H7 (cell line): ENCODE measurements around the gene SCGB1A1. TPM values are rescaled to one million over a fixed set of nuclear protein-coding genes. Genes with fewer than 3 reads are reported as not detected.

Experiments
- DNase-seq: peaks from one replicate; pipeline ENCODE4 v3.0.0; 2012
- H3K27me3 ChIP-seq: 2 replicates; pipeline ENCODE4 v1.6.0; 2011; ENCODE audit warnings: mild to moderate bottlenecking, low read length; ENCODE audit not compliant: control insufficient read depth, insufficient read depth
- H3K36me3 ChIP-seq: replicated peaks from 2 replicates; pipeline ENCODE4 v1.5.1; 2011; ENCODE audit warnings: low read length; ENCODE audit not compliant: control insufficient read depth, insufficient read depth
- H3K4me3 ChIP-seq: 2 replicates; pipeline ENCODE4 v1.5.1; 2011; ENCODE audit warnings: low read depth, mild to moderate bottlenecking, control low read depth, low read length, moderate library complexity; ENCODE audit not compliant: insufficient read depth
- total RNA-seq: library from RNA; depleted of rRNA; stranded (reverse); fragments of >200 nt; shearing (Covaris generic); gene quantifications from 2 replicates; pipeline ENCODE4 v1.2.3, GENCODE V29; 2014

The SCGB1A1 gene
- total RNA-seq, 1 experiment from 2014 or later, result not detected

GRCh38 chr11:62423012-62423411 lies 4.2 kb downstream of the SCGB1A1 start:
- Histone ChIP-seq H3K36me3 (no peaks in the 10 kb centered on the region), H3K27me3 (peaks cover 3% of the 10 kb centered on the region), H3K4me3 (no peak overlapping the region)
- no peak for DNase-seq

- no peak overlapping the region for H3K4me3 ChIP-seq
- no peak for DNase-seq
- H3K36me3 ChIP-seq, result no peaks in the 10 kb centered on the region
Observed at GRCh38 chr11:62427630-62428233, 8.9 kb downstream of the SCGB1A1 start.

GRCh38 chr11:62428871-62429560 lies 10.2 kb downstream of the SCGB1A1 start:
- Histone ChIP-seq H3K36me3 (no peaks in the 10 kb centered on the region), H3K4me3 (no peak overlapping the region), H3K27me3 (no peaks in the 10 kb centered on the region; the same call in 1 of the 2 replicates)
- no peak for DNase-seq

More at GRCh38 chr11:62427630-62428233, 8.9 kb downstream of the SCGB1A1 start:
- H3K27me3 ChIP-seq, result peaks cover 3% of the 10 kb centered on the region

GRCh38 chr11:62430425-62430824 lies 11.6 kb downstream of the SCGB1A1 start:
- no peak for DNase-seq
- Histone ChIP-seq H3K4me3 (no peak overlapping the region), H3K27me3 (no peaks in the 10 kb centered on the region), H3K36me3 (no peaks in the 10 kb centered on the region)

GRCh38 chr11:62431171-62431901 lies 12.5 kb downstream of the SCGB1A1 start:
- no peaks in the 10 kb centered on the region for H3K27me3 ChIP-seq
- H3K4me3 ChIP-seq, result no peak overlapping the region
- DNase-seq, result no peak
- H3K36me3 ChIP-seq, result no peaks in the 10 kb centered on the region

- H3K27me3 ChIP-seq, result no peaks in the 10 kb centered on the region
- no peaks in the 10 kb centered on the region for H3K36me3 ChIP-seq
- no peak overlapping the region for H3K4me3 ChIP-seq
- no peak for DNase-seq
Observed at GRCh38 chr11:62432695-62433094, 13.9 kb downstream of the SCGB1A1 start.

- H3K27me3 ChIP-seq, result no peaks in the 10 kb centered on the region
- no peak overlapping the region for H3K4me3 ChIP-seq
- DNase-seq, result no peak
- H3K36me3 ChIP-seq, result no peaks in the 10 kb centered on the region
Observed at GRCh38 chr11:62433141-62433903, 14.5 kb downstream of the SCGB1A1 start.

- no peak overlapping the region for H3K4me3 ChIP-seq
- no peaks in the 10 kb centered on the region for H3K27me3 ChIP-seq
- no peaks in the 10 kb centered on the region for H3K36me3 ChIP-seq
- DNase-seq, result no peak
Observed at GRCh38 chr11:62433904-62434276, 15.1 kb downstream of the SCGB1A1 start.

GRCh38 chr11:62435846-62436660 lies 17.2 kb downstream of the SCGB1A1 start:
- no peaks in the 10 kb centered on the region for H3K36me3 ChIP-seq
- H3K27me3 ChIP-seq, result no peaks in the 10 kb centered on the region
- no peak for DNase-seq
- no peak overlapping the region for H3K4me3 ChIP-seq

- DNase-seq, result no peak
- H3K4me3 ChIP-seq, result no peak overlapping the region
Observed at GRCh38 chr11:62437616-62438015, 18.8 kb downstream of the SCGB1A1 start.

GRCh38 chr11:62438641-62439040 lies 19.8 kb downstream of the SCGB1A1 start:
- Histone ChIP-seq H3K36me3 (no peaks in the 10 kb centered on the region), H3K27me3 (no peaks in the 10 kb centered on the region), H3K4me3 (no peak overlapping the region)
- DNase-seq, result no peak

More at GRCh38 chr11:62437616-62438015, 18.8 kb downstream of the SCGB1A1 start:
- H3K27me3 ChIP-seq, result no peaks in the 10 kb centered on the region
- H3K36me3 ChIP-seq, result no peaks in the 10 kb centered on the region

- Histone ChIP-seq H3K27me3 (no peaks in the 10 kb centered on the region), H3K36me3 (no peaks in the 10 kb centered on the region), H3K4me3 (no peak overlapping the region)
- DNase-seq, result no peak
Observed at GRCh38 chr11:62439785-62440602, 21.2 kb downstream of the SCGB1A1 start.
